OCI-LY1 (cell line): ENCODE results near the gene ARHGAP44.

ENCODE experiments used
- H2AFZ ChIP-seq: fragments of 200-600 bp; sonication (generic), shearing (Covaris generic); 2 replicates; pipeline ENCODE4 v1.6.0; 2014; ENCODE audit warnings: antibody characterized with exemption, mild to moderate bottlenecking, low read length
- H3F3A ChIP-seq: fragments of 200-600 bp; sonication (generic), shearing (Covaris generic); 2 replicates; pipeline ENCODE4 v1.6.0; 2014; ENCODE audit warnings: mild to moderate bottlenecking, antibody characterized with exemption, low read length, moderate library complexity; ENCODE audit not compliant: insufficient read depth
- H3K27ac ChIP-seq: fragments of 200-600 bp; sonication (generic); 2 replicates; pipeline ENCODE4 v1.5.1; 2014; ENCODE audit warnings: low read length, mixed run types, mild to moderate bottlenecking, low read depth; ENCODE audit not compliant: poor library complexity, severe bottlenecking
- H3K27me3 ChIP-seq: fragments of 200-600 bp; sonication (generic); 2 replicates; pipeline ENCODE4 v1.6.0; 2014; ENCODE audit warnings: antibody characterized with exemption, mild to moderate bottlenecking, low read length, moderate library complexity; ENCODE audit not compliant: insufficient read depth
- H3K36me3 ChIP-seq: fragments of 200-600 bp; sonication (generic); 2 replicates; pipeline ENCODE4 v1.6.1; 2014; ENCODE audit warnings: mild to moderate bottlenecking, antibody characterized with exemption, low read length, moderate library complexity, mixed read lengths; ENCODE audit not compliant: insufficient read depth
- H3K4me1 ChIP-seq: fragments of 200-600 bp; sonication (generic); 2 replicates; pipeline ENCODE4 v1.5.1; 2014; ENCODE audit warnings: mild to moderate bottlenecking, low read length, moderate library complexity; ENCODE audit not compliant: insufficient read depth, severe bottlenecking
- H3K4me2 ChIP-seq: fragments of 200-600 bp; sonication (generic), shearing (Covaris generic); 2 replicates; pipeline ENCODE4 v1.6.1; 2014; ENCODE audit warnings: low read length
- H3K4me3 ChIP-seq: fragments of 200-600 bp; sonication (generic); 2 replicates; pipeline ENCODE4 v1.5.1; 2014; ENCODE audit warnings: low read length, low read depth, mild to moderate bottlenecking, mixed read lengths; ENCODE audit not compliant: poor library complexity, severe bottlenecking
- H3K79me2 ChIP-seq: fragments of 200-600 bp; shearing (Covaris generic); 2 replicates; pipeline ENCODE4 v1.6.1; 2016; ENCODE audit warnings: mixed run types, low read length, mixed read lengths; ENCODE audit not compliant: insufficient read depth
- H3K9ac ChIP-seq: fragments of 200-600 bp; sonication (generic), shearing (Covaris generic); 2 replicates; pipeline ENCODE4 v1.6.1; 2014; ENCODE audit warnings: mild to moderate bottlenecking, low read length, mixed read lengths
- H3K9me2 ChIP-seq: fragments of 200-600 bp; sonication (generic), shearing (Covaris generic); 2 replicates; pipeline ENCODE4 v1.6.1; 2014; ENCODE audit warnings: low read depth, mild to moderate bottlenecking, low read length, mixed read lengths
- H3K9me3 ChIP-seq: fragments of 200-600 bp; shearing (Covaris generic); 2 replicates; pipeline ENCODE4 v1.6.1; 2014; ENCODE audit warnings: low read length, mixed read lengths
- H4K20me1 ChIP-seq: fragments of 200-600 bp; sonication (generic), shearing (Covaris generic); 2 replicates; pipeline ENCODE4 v1.6.0; 2016; ENCODE audit warnings: mild to moderate bottlenecking, low read length; ENCODE audit not compliant: insufficient read depth
- CTCF ChIP-seq: fragments of 200-600 bp; sonication (generic), shearing (Covaris generic); IDR thresholded peaks from 2 replicates; pipeline ENCODE4 v1.5.1; 2017; ENCODE audit warnings: mild to moderate bottlenecking, antibody characterized with exemption, low read length, moderate library complexity, mixed read lengths
- EZH2 ChIP-seq: fragments of 200-600 bp; sonication (generic), shearing (Covaris generic); IDR thresholded peaks from 2 replicates; pipeline ENCODE4 v1.8.0; 2017; ENCODE audit warnings: borderline replicate concordance, mixed run types, mild to moderate bottlenecking, antibody characterized with exemption, low read length, moderate library complexity, mixed read lengths

ARHGAP44 gene

GRCh38 chr17:12853921-12854320 is 64.6 kb downstream of the ARHGAP44 start:
- no peaks in the 10 kb centered on the region for H4K20me1 ChIP-seq
- H3K36me3 ChIP-seq, result no peaks in the 10 kb centered on the region
- H3K9ac ChIP-seq, result no peak overlapping the region
- H3K4me1 ChIP-seq, result no peaks in the 10 kb centered on the region
- H2AFZ ChIP-seq, result no peak overlapping the region
- no peak overlapping the region for H3K4me2 ChIP-seq
- no peak overlapping the region for H3K4me3 ChIP-seq
- H3F3A ChIP-seq, result no peaks in the 10 kb centered on the region
- H3K79me2 ChIP-seq, result no peaks in the 10 kb centered on the region
- H3K9me2 ChIP-seq, result no peaks in the 10 kb centered on the region
- no peak overlapping the region for H3K27ac ChIP-seq
- no peak for TF ChIP-seq EZH2
- TF ChIP-seq CTCF, result no peak
- no peaks in the 10 kb centered on the region for H3K27me3 ChIP-seq
- no peaks in the 10 kb centered on the region for H3K9me3 ChIP-seq

GRCh38 chr17:12856416-12856815 is 67.1 kb downstream of the ARHGAP44 start:
- H2AFZ ChIP-seq, result no peak overlapping the region
- H3K36me3 ChIP-seq, result no peaks in the 10 kb centered on the region
- no peaks in the 10 kb centered on the region for H3K9me3 ChIP-seq
- H3F3A ChIP-seq, result no peaks in the 10 kb centered on the region
- H3K9me2 ChIP-seq, result no peaks in the 10 kb centered on the region
- H3K4me2 ChIP-seq, result no peak overlapping the region
- H3K79me2 ChIP-seq, result no peaks in the 10 kb centered on the region
- no peaks in the 10 kb centered on the region for H3K27me3 ChIP-seq
- no peak overlapping the region for H3K4me3 ChIP-seq
- H3K9ac ChIP-seq, result no peak overlapping the region
- no peak for TF ChIP-seq CTCF
- no peak for TF ChIP-seq EZH2
- H4K20me1 ChIP-seq, result no peaks in the 10 kb centered on the region
- H3K27ac ChIP-seq, result no peak overlapping the region
- H3K4me1 ChIP-seq, result no peaks in the 10 kb centered on the region

- Histone ChIP-seq H3K4me2 (no peak overlapping the region), H3K27ac (no peak overlapping the region), H3K4me1 (no peaks in the 10 kb centered on the region), H3K79me2 (no peaks in the 10 kb centered on the region), H3F3A (no peaks in the 10 kb centered on the region), H3K36me3 (no peaks in the 10 kb centered on the region), H3K4me3 (no peak overlapping the region), H3K9ac (no peak overlapping the region), H2AFZ (no peak overlapping the region), H3K9me3 (no peaks in the 10 kb centered on the region), H3K27me3 (no peaks in the 10 kb centered on the region), H3K9me2 (no peaks in the 10 kb centered on the region), H4K20me1 (no peaks in the 10 kb centered on the region)
- TF ChIP-seq CTCF (no peak), EZH2 (no peak)
These were observed 68.3 kb downstream of the ARHGAP44 start for GRCh38 chr17:12857592-12857991.
